SK-N-SH (cell line): ENCODE results near the gene EEF2. TPM values are rescaled to one million over a fixed set of nuclear protein-coding genes. Genes with fewer than 3 reads are reported as not detected.

Experiments used
- CTCF ChIA-PET: fragments of 300-600, 350-600 bp; formaldehyde crosslinking; extraction: SDS; loops from one replicate; lab custom pipeline; 2021; lab: Yijun Ruan, JAX
- POLR2A ChIA-PET: fragments of 350-600 bp; sonication (Branson Sonifier 250); formaldehyde crosslinking; extraction: SDS; loops from one replicate; lab custom pipeline; 2020; ENCODE audit warnings: antibody characterized with exemption, inconsistent platforms; lab: Yijun Ruan, JAX
- DNase-seq: peaks from one replicate; pipeline ENCODE4 v3.0.0; 2012
- H2AFZ ChIP-seq: fragments of 200-600 bp; sonication (generic); 2 replicates; pipeline ENCODE4 v1.8.1; 2016; ENCODE audit warnings: antibody characterized with exemption, mild to moderate bottlenecking, low read depth
- H3F3A ChIP-seq: fragments of 200-600 bp; sonication (generic); replicated peaks from 2 replicates; pipeline ENCODE3; 2016; ENCODE audit warnings: antibody characterized with exemption, mild to moderate bottlenecking; ENCODE audit not compliant: insufficient read depth
- H3K27ac ChIP-seq, 2 experiments: fragments of 200-500 bp in 1 of 2; fragments of 200-600 bp in 1 of 2; sonication (Bioruptor generic) in 1 of 2; sonication (generic), shearing (Covaris generic) in 1 of 2; 2 replicates each; pipeline versions ENCODE4 v1.5.1 to v1.6.1; 2014 to 2016; ENCODE audit warnings: low read depth in 2 of 2, inconsistent platforms in 1 of 2, low read length in 1 of 2, mild to moderate bottlenecking in 1 of 2, mixed read lengths in 1 of 2
- H3K27me3 ChIP-seq: fragments of 200-600 bp; sonication (generic), shearing (Covaris generic); 2 replicates; pipeline ENCODE4 v1.6.1; 2016; ENCODE audit warnings: mixed run types; ENCODE audit not compliant: insufficient read depth
- H3K36me3 ChIP-seq, 2 experiments: fragments of 200-500 bp in 1 of 2; fragments of 200-600 bp in 1 of 2; sonication (Bioruptor generic) in 1 of 2; sonication (generic) in 1 of 2; replicated peaks in 1 of 2; 2 replicates each; pipeline versions ENCODE3 to v1.5.1; 2014 to 2016; ENCODE audit warnings: low read length in 1 of 2, mild to moderate bottlenecking in 1 of 2; ENCODE audit not compliant: insufficient read depth in 2 of 2, control insufficient read depth in 1 of 2
- H3K4me1 ChIP-seq, 2 experiments: fragments of 200-500 bp in 1 of 2; fragments of 200-600 bp in 1 of 2; sonication (Bioruptor generic) in 1 of 2; sonication (generic), shearing (Covaris generic) in 1 of 2; 2 replicates each; pipeline versions ENCODE4 v1.5.1 to v1.6.1; 2014 to 2016; ENCODE audit warnings: low read depth in 1 of 2, low read length in 1 of 2, mixed run types in 1 of 2; ENCODE audit not compliant: insufficient read depth in 2 of 2, control insufficient read depth in 1 of 2
- H3K4me2 ChIP-seq: fragments of 200-600 bp; sonication (generic), shearing (Covaris generic); 2 replicates; pipeline ENCODE4 v1.6.1; 2017; ENCODE audit warnings: mixed run types
- H3K4me3 ChIP-seq, 2 experiments: fragments of 200-500 bp in 1 of 2; fragments of 200-600 bp in 1 of 2; sonication (Bioruptor generic) in 1 of 2; sonication (generic), shearing (Covaris generic) in 1 of 2; 2 replicates each; pipeline versions ENCODE4 v1.5.1 to v1.8.1; 2014 to 2016; ENCODE audit warnings: low read depth in 2 of 2, inconsistent platforms in 1 of 2, low read length in 1 of 2, mild to moderate bottlenecking in 1 of 2, mixed read lengths in 1 of 2, moderate library complexity in 1 of 2
- H3K79me2 ChIP-seq: fragments of 200-600 bp; sonication (generic); 2 replicates; pipeline ENCODE4 v1.8.1; 2017; ENCODE audit warnings: mild to moderate bottlenecking; ENCODE audit not compliant: insufficient read depth
- H3K9ac ChIP-seq: fragments of 200-600 bp; sonication (generic); 2 replicates; pipeline ENCODE4 v1.6.1; 2017; ENCODE audit warnings: mixed run types
- H3K9me2 ChIP-seq: fragments of 200-600 bp; sonication (generic); 2 replicates; pipeline ENCODE4 v1.6.1; 2017; ENCODE audit warnings: mixed run types
- H3K9me3 ChIP-seq: fragments of 200-600 bp; sonication (generic); 2 replicates; pipeline ENCODE4 v1.6.1; 2017; ENCODE audit warnings: mixed run types, mild to moderate bottlenecking, moderate library complexity
- H4K20me1 ChIP-seq: fragments of 200-600 bp; sonication (generic); 2 replicates; pipeline ENCODE4 v1.6.1; 2017; ENCODE audit warnings: mild to moderate bottlenecking, mixed run types; ENCODE audit not compliant: insufficient read depth
- CHD2 ChIP-seq: fragments of 150-350 bp; IDR thresholded peaks from 2 replicates; pipeline ENCODE4 v1.6.1; 2018; ENCODE audit warnings: low read length; ENCODE audit not compliant: partially characterized antibody
- EP300 ChIP-seq, 2 experiments: IDR thresholded peaks; 2 replicates each; pipeline versions ENCODE4 v1.4.0 to v1.6.1; 2012; ENCODE audit warnings: borderline replicate concordance in 1 of 2, low read depth in 1 of 2, low read length in 1 of 2
- FOSL2 ChIP-seq: IDR thresholded peaks from 2 replicates; pipeline ENCODE4 v1.4.0; 2012; ENCODE audit warnings: low read depth, mild to moderate bottlenecking, moderate library complexity, borderline replicate concordance
- FOXJ3 ChIP-seq: sonication (generic); formaldehyde crosslinking; IDR thresholded peaks from 2 replicates; pipeline ENCODE4 v1.5.1; 2020; ENCODE audit warnings: mild to moderate bottlenecking, missing genetic modification reagents
- GATA2 ChIP-seq: sonication (generic); formaldehyde crosslinking; IDR thresholded peaks from 2 replicates; pipeline ENCODE4 v1.5.0; 2020; ENCODE audit warnings: mild to moderate bottlenecking, missing genetic modification reagents
- IRF3 ChIP-seq: fragments of 150-350 bp; IDR thresholded peaks from 2 replicates; pipeline ENCODE4 v1.6.1; 2016; ENCODE audit warnings: mild to moderate bottlenecking, low read depth, low read length
- JUND ChIP-seq: IDR thresholded peaks from 2 replicates; pipeline ENCODE4 v1.4.0; 2012
- MAX ChIP-seq: IDR thresholded peaks from 2 replicates; pipeline ENCODE4 v1.4.0; 2012; ENCODE audit warnings: low read depth
- NRF1 ChIP-seq: IDR thresholded peaks from 2 replicates; pipeline ENCODE4 v1.6.1; 2012; ENCODE audit warnings: low read depth, mild to moderate bottlenecking, low read length
- RFX5 ChIP-seq: IDR thresholded peaks from 2 replicates; pipeline ENCODE4 v1.6.1; 2012; ENCODE audit warnings: mild to moderate bottlenecking, improper control_type of control experiment, low read length
- SMC3 ChIP-seq: IDR thresholded peaks from 2 replicates; pipeline ENCODE4 v1.6.1; 2012; ENCODE audit warnings: low read depth, low read length, improper control_type of control experiment
- TAF1 ChIP-seq: IDR thresholded peaks from 2 replicates; pipeline ENCODE4 v1.6.1; 2012; ENCODE audit warnings: low read depth, mild to moderate bottlenecking, low read length, moderate library complexity, borderline replicate concordance
- TEAD4 ChIP-seq: IDR thresholded peaks from 2 replicates; pipeline ENCODE4 v1.4.0; 2012; ENCODE audit warnings: mild to moderate bottlenecking, borderline replicate concordance; ENCODE audit not compliant: insufficient read depth
- ZBTB33 ChIP-seq: IDR thresholded peaks from 2 replicates; pipeline ENCODE4 v1.4.0; 2012; ENCODE audit warnings: low read depth, borderline replicate concordance
- WGBS: methylation state at CpG from one replicate; pipeline ENCODE4 v1.1.6; 2017; ENCODE audit warnings: low lambda C conversion rate; 5-methylcytosine and 5-hydroxymethylcytosine counted together
- polyA plus RNA-seq, 3 experiments: library from polyadenylated mRNA; depleted of rRNA; stranded (reverse); fragments of >200 nt; gene quantifications; 2 replicates each; pipeline ENCODE4 v1.2.3, GENCODE V29; 2012

The EEF2 gene
- polyA plus RNA-seq, 1 of the 3 experiments (the other 2 are of a cell fraction), result 1,553 TPM

GRCh38 chr19:4010808-4011110, 25.5 kb upstream of the EEF2 start:
- H3K4me1 ChIP-seq, result peaks cover 12 to 40% of the 10 kb centered on the region in 2 experiments; a peak in 3 of 4 replicates
- no peak overlapping the region for H3K27ac ChIP-seq
- H3K79me2 ChIP-seq, result peaks cover 74% of the 10 kb centered on the region
- H3K36me3 ChIP-seq, result peaks cover 0 to 33% of the 10 kb centered on the region in 2 experiments
- CTCF ChIA-PET, result no interaction called here
- no peak overlapping the region for H3K9ac ChIP-seq
- H3K9me3 ChIP-seq, result no peaks in the 10 kb centered on the region
- no peaks in the 10 kb centered on the region for H3K27me3 ChIP-seq
- no peak for DNase-seq
- 82% methylated on average over 13 of the region's 14 CpGs for WGBS
- no peaks in the 10 kb centered on the region for H3K9me2 ChIP-seq
- POLR2A ChIA-PET, result no interaction called here
- H3K4me2 ChIP-seq, result no peak overlapping the region
- H2AFZ ChIP-seq, result no peak overlapping the region
- TF ChIP-seq FOXJ3 (CRISPR knock-in tag) (no peak), FOSL2 (no peak), ZBTB33 (no peak), IRF3 (no peak), EP300 (IDR thresholded peaks at IDR 0.05; ENCODE audit: borderline replicate concordance in 1 of 2, low read depth in 1 of 2, low read length in 1 of 2) (no peak), JUND (no peak), TEAD4 (no peak), NRF1 (no peak), MAX (no peak), GATA2 (no peak), TAF1 (no peak), SMC3 (no peak), CHD2 (no peak), RFX5 (no peak)
- TF ChIP-seq, all 33 proteins: peak for 0
- H3K4me3 ChIP-seq, result no peak overlapping the region
- peaks cover 70% of the 10 kb centered on the region for H4K20me1 ChIP-seq
- H3F3A ChIP-seq, result no peaks in the 10 kb centered on the region
